ENCODE measurements around the gene GNG2. TPM values are rescaled to one million over a fixed set of nuclear protein-coding genes. Genes with fewer than 3 reads are reported as not detected.

Gene GNG2
- total and polyA plus RNA-seq, 4 donors = 102 to 347 (median 229) TPM

- no peak overlapping the region for H3K27ac ChIP-seq (ENCODE audit: low read depth, low read length)
- WGBS (ENCODE audit: insufficient coverage) = no CpG with 5 or more reads among the region's 1 CpG
- H3K9me3 ChIP-seq (ENCODE audit: control insufficient read depth, insufficient read depth, low read length) = no peaks in the 10 kb centered on the region
- no peaks in the 10 kb centered on the region for H3K4me1 ChIP-seq (ENCODE audit: control insufficient read depth, insufficient read depth, low read length)
- no peak overlapping the region for H3K4me3 ChIP-seq (ENCODE audit: low read depth, low read length)
- H3K27me3 ChIP-seq (ENCODE audit: control insufficient read depth, insufficient read depth, low read length) = no peaks in the 10 kb centered on the region
- DNase-seq (ENCODE audit: low read depth in 4 of 6, low spot score in 6 of 6) = no peak
- H3K36me3 ChIP-seq (ENCODE audit: control insufficient read depth, insufficient read depth, low read length) = no peaks in the 10 kb centered on the region
These were observed 18.8 kb downstream of the GNG2 start for GRCh38 chr14:51879170-51879569.

- Histone ChIP-seq H3K4me3 (ENCODE audit: low read depth, low read length) (no peak overlapping the region), H3K9me3 (ENCODE audit: control insufficient read depth, insufficient read depth, low read length) (no peaks in the 10 kb centered on the region), H3K27me3 (ENCODE audit: control insufficient read depth, insufficient read depth, low read length) (no peaks in the 10 kb centered on the region), H3K4me1 (ENCODE audit: control insufficient read depth, insufficient read depth, low read length) (no peaks in the 10 kb centered on the region), H3K36me3 (ENCODE audit: control insufficient read depth, insufficient read depth, low read length) (no peaks in the 10 kb centered on the region), H3K27ac (ENCODE audit: low read depth, low read length) (no peak overlapping the region)
- no peak for DNase-seq (ENCODE audit: low read depth in 4 of 6, low spot score in 6 of 6)
- WGBS (ENCODE audit: insufficient coverage) = 92% methylated on average over 2 of the region's 7 CpGs
These were observed 20.6 kb downstream of the GNG2 start for GRCh38 chr14:51880835-51881580.

GRCh38 chr14:51881636-51882035 lies 21.2 kb downstream of the GNG2 start:
- Histone ChIP-seq H3K27me3 (ENCODE audit: control insufficient read depth, insufficient read depth, low read length) (no peaks in the 10 kb centered on the region), H3K36me3 (ENCODE audit: control insufficient read depth, insufficient read depth, low read length) (no peaks in the 10 kb centered on the region), H3K4me1 (ENCODE audit: control insufficient read depth, insufficient read depth, low read length) (no peaks in the 10 kb centered on the region), H3K4me3 (ENCODE audit: low read depth, low read length) (no peak overlapping the region), H3K27ac (ENCODE audit: low read depth, low read length) (no peak overlapping the region), H3K9me3 (ENCODE audit: control insufficient read depth, insufficient read depth, low read length) (no peaks in the 10 kb centered on the region)
- WGBS (ENCODE audit: insufficient coverage) = no CpG with 5 or more reads among the region's 2 CpGs
- no peak for DNase-seq (ENCODE audit: low read depth in 4 of 6, low spot score in 6 of 6)

GRCh38 chr14:51883232-51883631 lies 22.8 kb downstream of the GNG2 start:
- no peak for DNase-seq (ENCODE audit: low read depth in 4 of 6, low spot score in 6 of 6)
- no peaks in the 10 kb centered on the region for H3K4me1 ChIP-seq (ENCODE audit: control insufficient read depth, insufficient read depth, low read length)
- no peak overlapping the region for H3K4me3 ChIP-seq (ENCODE audit: low read depth, low read length)
- WGBS (ENCODE audit: insufficient coverage) = no CpG with 5 or more reads among the region's 2 CpGs
- no peak overlapping the region for H3K27ac ChIP-seq (ENCODE audit: low read depth, low read length)
- no peaks in the 10 kb centered on the region for H3K36me3 ChIP-seq (ENCODE audit: control insufficient read depth, insufficient read depth, low read length)
- H3K27me3 ChIP-seq (ENCODE audit: control insufficient read depth, insufficient read depth, low read length) = no peaks in the 10 kb centered on the region
- H3K9me3 ChIP-seq (ENCODE audit: control insufficient read depth, insufficient read depth, low read length) = no peaks in the 10 kb centered on the region

- DNase-seq (ENCODE audit: low read depth in 4 of 6, low spot score in 6 of 6) = peak in 1 of 6 donors; percentile 23
- no peaks in the 10 kb centered on the region for H3K9me3 ChIP-seq (ENCODE audit: control insufficient read depth, insufficient read depth, low read length)
These were observed 23.9 kb downstream of the GNG2 start for GRCh38 chr14:51884086-51884927.

GRCh38 chr14:51889851-51890250 lies 29.4 kb downstream of the GNG2 start:
- no peaks in the 10 kb centered on the region for H3K4me1 ChIP-seq (ENCODE audit: control insufficient read depth, insufficient read depth, low read length)
- no peaks in the 10 kb centered on the region for H3K27me3 ChIP-seq (ENCODE audit: control insufficient read depth, insufficient read depth, low read length)
- H3K27ac ChIP-seq (ENCODE audit: low read depth, low read length) = no peak overlapping the region
- no peaks in the 10 kb centered on the region for H3K9me3 ChIP-seq (ENCODE audit: control insufficient read depth, insufficient read depth, low read length)
- no peak overlapping the region for H3K4me3 ChIP-seq (ENCODE audit: low read depth, low read length)
- WGBS (ENCODE audit: insufficient coverage) = no CpG with 5 or more reads among the region's 2 CpGs
- no peak for DNase-seq (ENCODE audit: low read depth in 4 of 6, low spot score in 6 of 6)
- H3K36me3 ChIP-seq (ENCODE audit: control insufficient read depth, insufficient read depth, low read length) = no peaks in the 10 kb centered on the region

More at GRCh38 chr14:51884086-51884927, 23.9 kb downstream of the GNG2 start:
- no peaks in the 10 kb centered on the region for H3K4me1 ChIP-seq (ENCODE audit: control insufficient read depth, insufficient read depth, low read length)
- H3K27me3 ChIP-seq (ENCODE audit: control insufficient read depth, insufficient read depth, low read length) = no peaks in the 10 kb centered on the region
- no peaks in the 10 kb centered on the region for H3K36me3 ChIP-seq (ENCODE audit: control insufficient read depth, insufficient read depth, low read length)
- WGBS (ENCODE audit: insufficient coverage) = 92% methylated on average over 5 of the region's 7 CpGs
- H3K27ac ChIP-seq (ENCODE audit: low read depth, low read length) = no peak overlapping the region
- no peak overlapping the region for H3K4me3 ChIP-seq (ENCODE audit: low read depth, low read length)

- Histone ChIP-seq H3K36me3 (ENCODE audit: control insufficient read depth, insufficient read depth, low read length) (no peaks in the 10 kb centered on the region), H3K4me3 (ENCODE audit: low read depth, low read length) (no peak overlapping the region), H3K27ac (ENCODE audit: low read depth, low read length) (no peak overlapping the region), H3K4me1 (ENCODE audit: control insufficient read depth, insufficient read depth, low read length) (no peaks in the 10 kb centered on the region), H3K9me3 (ENCODE audit: control insufficient read depth, insufficient read depth, low read length) (no peaks in the 10 kb centered on the region), H3K27me3 (ENCODE audit: control insufficient read depth, insufficient read depth, low read length) (no peaks in the 10 kb centered on the region)
- DNase-seq (ENCODE audit: low read depth in 4 of 6, low spot score in 6 of 6) = no peak
- no CpG with 5 or more reads among the region's 3 CpGs for WGBS (ENCODE audit: insufficient coverage)
These were observed 33.8 kb downstream of the GNG2 start for GRCh38 chr14:51894250-51894649.

GRCh38 chr14:51895375-51895774 lies 35.0 kb downstream of the GNG2 start:
- DNase-seq (ENCODE audit: low read depth in 4 of 6, low spot score in 6 of 6) = no peak
- no peak overlapping the region for H3K27ac ChIP-seq (ENCODE audit: low read depth, low read length)

GRCh38 chr14:51897791-51898355 lies 37.5 kb downstream of the GNG2 start:
- Histone ChIP-seq H3K4me1 (ENCODE audit: control insufficient read depth, insufficient read depth, low read length) (no peaks in the 10 kb centered on the region), H3K9me3 (ENCODE audit: control insufficient read depth, insufficient read depth, low read length) (no peaks in the 10 kb centered on the region), H3K27ac (ENCODE audit: low read depth, low read length) (peak overlapping the region; percentile 74), H3K36me3 (ENCODE audit: control insufficient read depth, insufficient read depth, low read length) (no peaks in the 10 kb centered on the region), H3K4me3 (ENCODE audit: low read depth, low read length) (no peak overlapping the region), H3K27me3 (ENCODE audit: control insufficient read depth, insufficient read depth, low read length) (no peaks in the 10 kb centered on the region)
- no peak for DNase-seq (ENCODE audit: low read depth in 4 of 6, low spot score in 6 of 6)
- no CpG with 5 or more reads among the region's 1 CpG for WGBS (ENCODE audit: insufficient coverage)

More at GRCh38 chr14:51895375-51895774, 35.0 kb downstream of the GNG2 start:
- H3K36me3 ChIP-seq (ENCODE audit: control insufficient read depth, insufficient read depth, low read length) = no peaks in the 10 kb centered on the region
- no peaks in the 10 kb centered on the region for H3K4me1 ChIP-seq (ENCODE audit: control insufficient read depth, insufficient read depth, low read length)
- H3K27me3 ChIP-seq (ENCODE audit: control insufficient read depth, insufficient read depth, low read length) = no peaks in the 10 kb centered on the region
- no peak overlapping the region for H3K4me3 ChIP-seq (ENCODE audit: low read depth, low read length)
- H3K9me3 ChIP-seq (ENCODE audit: control insufficient read depth, insufficient read depth, low read length) = no peaks in the 10 kb centered on the region

Measured in spinal cord (tissue), 10 donors.